Measurements from ENCODE around the gene UBR3.

DNA sequence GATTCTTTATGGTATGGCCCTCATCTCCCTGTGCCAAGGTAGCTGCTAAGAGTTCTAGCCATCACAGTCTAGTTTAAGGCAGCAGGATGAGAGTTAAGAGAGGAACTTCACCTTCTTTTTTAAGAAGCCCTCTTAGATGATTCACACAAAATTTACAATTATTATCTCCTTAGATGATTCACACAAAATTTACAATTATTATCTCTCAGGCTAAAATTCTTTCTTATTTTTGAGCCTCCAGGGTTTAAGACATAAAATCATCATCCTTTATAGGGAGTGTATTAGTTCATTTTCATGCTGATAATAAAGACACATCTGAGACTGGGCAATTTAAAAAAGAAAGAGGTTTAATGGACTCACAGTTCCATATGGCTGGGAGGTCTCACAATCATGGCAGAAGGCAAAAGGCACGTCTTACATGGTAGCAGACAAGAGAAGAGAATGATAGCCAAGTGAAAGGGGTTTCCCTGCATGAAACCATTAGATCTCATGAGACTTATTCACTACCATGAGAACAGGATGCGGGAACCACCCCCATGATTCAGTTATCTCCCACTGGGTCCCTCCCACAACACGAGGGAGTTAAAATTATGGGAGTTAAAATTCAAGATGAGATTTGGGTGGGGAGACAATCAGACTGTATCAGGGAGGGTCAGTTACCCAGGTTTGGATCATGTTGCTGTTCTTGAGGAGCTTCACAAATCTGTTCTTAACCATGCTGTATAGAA lies 217.7 kb downstream of the UBR3 start:
- TF ChIP-seq EZH2 (optimal IDR thresholded peaks at IDR 0.05; ENCODE audit: low read depth, low read length): no peak
- TF ChIP-seq, protein P1, sequence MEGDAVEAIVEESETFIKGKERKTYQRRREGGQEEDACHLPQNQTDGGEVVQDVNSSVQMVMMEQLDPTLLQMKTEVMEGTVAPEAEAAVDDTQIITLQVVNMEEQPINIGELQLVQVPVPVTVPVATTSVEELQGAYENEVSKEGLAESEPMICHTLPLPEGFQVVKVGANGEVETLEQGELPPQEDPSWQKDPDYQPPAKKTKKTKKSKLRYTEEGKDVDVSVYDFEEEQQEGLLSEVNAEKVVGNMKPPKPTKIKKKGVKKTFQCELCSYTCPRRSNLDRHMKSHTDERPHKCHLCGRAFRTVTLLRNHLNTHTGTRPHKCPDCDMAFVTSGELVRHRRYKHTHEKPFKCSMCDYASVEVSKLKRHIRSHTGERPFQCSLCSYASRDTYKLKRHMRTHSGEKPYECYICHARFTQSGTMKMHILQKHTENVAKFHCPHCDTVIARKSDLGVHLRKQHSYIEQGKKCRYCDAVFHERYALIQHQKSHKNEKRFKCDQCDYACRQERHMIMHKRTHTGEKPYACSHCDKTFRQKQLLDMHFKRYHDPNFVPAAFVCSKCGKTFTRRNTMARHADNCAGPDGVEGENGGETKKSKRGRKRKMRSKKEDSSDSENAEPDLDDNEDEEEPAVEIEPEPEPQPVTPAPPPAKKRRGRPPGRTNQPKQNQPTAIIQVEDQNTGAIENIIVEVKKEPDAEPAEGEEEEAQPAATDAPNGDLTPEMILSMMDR (IDR thresholded peaks at IDR 0.05; ENCODE audit: low read length): no peak

All from MM.1S (cell line).